HL-60 (cell line): Measurements from ENCODE around the gene ASTN2.
A peak's percentile ranks its signal among the peaks of the same experiment; 100 is the strongest.

Experiments
- GABPA ChIP-seq: IDR thresholded peaks from 2 replicates; pipeline ENCODE4 v1.6.1; 2012; ENCODE audit warnings: low read depth
- POLR2AphosphoS5 ChIP-seq: IDR thresholded peaks from 2 replicates; pipeline ENCODE4 v1.6.1; 2012; ENCODE audit warnings: low read depth
- TF ChIP-seq, protein P1 (sequence below): IDR thresholded peaks from one replicate; pipeline ENCODE4 v1.5.1; 2011; ENCODE audit warnings: low read length, control low read depth, inconsistent platforms; ENCODE audit not compliant: insufficient read depth
- TF ChIP-seq, protein P2 (sequence below): IDR thresholded peaks from 2 replicates; pipeline ENCODE4 v1.6.1; 2012; ENCODE audit warnings: low read depth; ENCODE audit not compliant: insufficient replicate concordance

- TF ChIP-seq, protein P1, sequence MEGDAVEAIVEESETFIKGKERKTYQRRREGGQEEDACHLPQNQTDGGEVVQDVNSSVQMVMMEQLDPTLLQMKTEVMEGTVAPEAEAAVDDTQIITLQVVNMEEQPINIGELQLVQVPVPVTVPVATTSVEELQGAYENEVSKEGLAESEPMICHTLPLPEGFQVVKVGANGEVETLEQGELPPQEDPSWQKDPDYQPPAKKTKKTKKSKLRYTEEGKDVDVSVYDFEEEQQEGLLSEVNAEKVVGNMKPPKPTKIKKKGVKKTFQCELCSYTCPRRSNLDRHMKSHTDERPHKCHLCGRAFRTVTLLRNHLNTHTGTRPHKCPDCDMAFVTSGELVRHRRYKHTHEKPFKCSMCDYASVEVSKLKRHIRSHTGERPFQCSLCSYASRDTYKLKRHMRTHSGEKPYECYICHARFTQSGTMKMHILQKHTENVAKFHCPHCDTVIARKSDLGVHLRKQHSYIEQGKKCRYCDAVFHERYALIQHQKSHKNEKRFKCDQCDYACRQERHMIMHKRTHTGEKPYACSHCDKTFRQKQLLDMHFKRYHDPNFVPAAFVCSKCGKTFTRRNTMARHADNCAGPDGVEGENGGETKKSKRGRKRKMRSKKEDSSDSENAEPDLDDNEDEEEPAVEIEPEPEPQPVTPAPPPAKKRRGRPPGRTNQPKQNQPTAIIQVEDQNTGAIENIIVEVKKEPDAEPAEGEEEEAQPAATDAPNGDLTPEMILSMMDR: peak; percentile 39
- TF ChIP-seq GABPA (no peak), POLR2AphosphoS5 (no peak)
- TF ChIP-seq, protein P2, sequence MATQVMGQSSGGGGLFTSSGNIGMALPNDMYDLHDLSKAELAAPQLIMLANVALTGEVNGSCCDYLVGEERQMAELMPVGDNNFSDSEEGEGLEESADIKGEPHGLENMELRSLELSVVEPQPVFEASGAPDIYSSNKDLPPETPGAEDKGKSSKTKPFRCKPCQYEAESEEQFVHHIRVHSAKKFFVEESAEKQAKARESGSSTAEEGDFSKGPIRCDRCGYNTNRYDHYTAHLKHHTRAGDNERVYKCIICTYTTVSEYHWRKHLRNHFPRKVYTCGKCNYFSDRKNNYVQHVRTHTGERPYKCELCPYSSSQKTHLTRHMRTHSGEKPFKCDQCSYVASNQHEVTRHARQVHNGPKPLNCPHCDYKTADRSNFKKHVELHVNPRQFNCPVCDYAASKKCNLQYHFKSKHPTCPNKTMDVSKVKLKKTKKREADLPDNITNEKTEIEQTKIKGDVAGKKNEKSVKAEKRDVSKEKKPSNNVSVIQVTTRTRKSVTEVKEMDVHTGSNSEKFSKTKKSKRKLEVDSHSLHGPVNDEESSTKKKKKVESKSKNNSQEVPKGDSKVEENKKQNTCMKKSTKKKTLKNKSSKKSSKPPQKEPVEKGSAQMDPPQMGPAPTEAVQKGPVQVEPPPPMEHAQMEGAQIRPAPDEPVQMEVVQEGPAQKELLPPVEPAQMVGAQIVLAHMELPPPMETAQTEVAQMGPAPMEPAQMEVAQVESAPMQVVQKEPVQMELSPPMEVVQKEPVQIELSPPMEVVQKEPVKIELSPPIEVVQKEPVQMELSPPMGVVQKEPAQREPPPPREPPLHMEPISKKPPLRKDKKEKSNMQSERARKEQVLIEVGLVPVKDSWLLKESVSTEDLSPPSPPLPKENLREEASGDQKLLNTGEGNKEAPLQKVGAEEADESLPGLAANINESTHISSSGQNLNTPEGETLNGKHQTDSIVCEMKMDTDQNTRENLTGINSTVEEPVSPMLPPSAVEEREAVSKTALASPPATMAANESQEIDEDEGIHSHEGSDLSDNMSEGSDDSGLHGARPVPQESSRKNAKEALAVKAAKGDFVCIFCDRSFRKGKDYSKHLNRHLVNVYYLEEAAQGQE: no peak
These were observed 753.6 kb downstream of the ASTN2 start for GRCh38 chr9:116661037-116661954.
